ENCODE data around the gene ZNF491. TPM values are rescaled to one million over a fixed set of nuclear protein-coding genes. Genes with fewer than 3 reads are reported as not detected.
"Not testable (repeated sequence)": the region's sequence is repeated elsewhere in the genome, so short reads cannot be mapped to it uniquely, and the experiment has no call there.

The ZNF491 gene
- total and polyA plus RNA-seq, 2 of the 8 experiments (the other 6 are each of a cell fraction or from before 2014, with no cell fraction given) = 0.18 to 0.78 TPM

DNA sequence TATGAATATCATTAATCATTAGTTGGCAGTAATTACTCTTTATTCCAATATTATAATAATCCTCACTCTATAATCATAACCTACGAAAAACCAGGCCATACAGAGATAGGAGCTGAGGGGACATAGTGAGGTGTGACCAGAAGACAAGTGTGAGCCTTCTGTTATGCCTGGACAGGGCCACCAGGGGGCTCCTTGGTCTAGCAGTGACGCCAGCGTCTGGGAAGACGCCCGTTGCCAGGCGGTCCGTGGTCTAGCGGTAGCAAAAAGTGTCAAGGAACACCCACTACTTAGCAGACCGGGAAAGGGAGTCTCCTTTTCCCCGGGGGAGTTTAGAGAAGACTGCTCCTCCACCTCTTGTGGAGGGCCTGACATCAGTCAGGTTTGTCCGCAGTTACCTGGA lies 26.8 kb upstream of the ZNF491 start:
- H3K9me3 ChIP-seq (ENCODE audit: insufficient read depth in 2 of 2, low read depth in 1 of 2, low read length in 1 of 2) = peaks cover 20 to 22% of the 10 kb centered on the region in 2 experiments
- not testable (repeated sequence) for H3K36me3 ChIP-seq (ENCODE audit: control insufficient read depth in 2 of 4, insufficient read depth in 4 of 4, low read length in 3 of 4); FAIRE-seq

More for the DNA sequence above, 26.8 kb upstream of the ZNF491 start:
- H4K5ac ChIP-seq (ENCODE audit: insufficient read length, low read depth, low read length); H3K4me3 ChIP-seq (ENCODE audit: extremely low read depth in 1 of 4, insufficient read depth in 2 of 4, low read depth in 3 of 4, low read length in 4 of 4); H3K56ac ChIP-seq (replicated peaks; ENCODE audit: insufficient read length, low read depth, low read length); H4K20me1 ChIP-seq (replicated peaks in 1 of 2; ENCODE audit: control insufficient read depth in 1 of 2, insufficient read depth in 2 of 2, low read length in 2 of 2); H3K9ac ChIP-seq (replicated peaks in 1 of 4; ENCODE audit: extremely low read depth in 1 of 4, low read depth in 3 of 4, low read length in 3 of 4); H3K4ac ChIP-seq (replicated peaks; ENCODE audit: insufficient read length, low read depth, low read length); H2AK5ac ChIP-seq (ENCODE audit: low read depth, low read length); H4K8ac ChIP-seq (ENCODE audit: extremely low read depth, insufficient read depth, low read length); H2BK20ac ChIP-seq (ENCODE audit: low read length); H3K18ac ChIP-seq (ENCODE audit: extremely low read depth, low read length); H2BK5ac ChIP-seq (ENCODE audit: low read depth, low read length); H3K23me2 ChIP-seq (ENCODE audit: low read depth, low read length); H3K79me2 ChIP-seq (ENCODE audit: control insufficient read depth in 1 of 2, insufficient read depth in 2 of 2, low read length in 2 of 2); H3K27ac ChIP-seq (ENCODE audit: low read depth, low read length); H3K4me1 ChIP-seq (replicated peaks in 1 of 4; ENCODE audit: control insufficient read depth in 3 of 4, insufficient read depth in 4 of 4, low read length in 3 of 4); H3K14ac ChIP-seq (ENCODE audit: insufficient read length); H3K23ac ChIP-seq (ENCODE audit: insufficient read length); POLR2A ChIA-PET (ENCODE audit: partially characterized antibody); H3K79me1 ChIP-seq (ENCODE audit: low read depth, low read length); H2AFZ ChIP-seq (ENCODE audit: low read length); H3K4me2 ChIP-seq (ENCODE audit: insufficient read depth in 1 of 2, low read depth in 2 of 2, low read length in 2 of 2); H2BK120ac ChIP-seq (replicated peaks; ENCODE audit: low read depth, low read length); H4K91ac ChIP-seq (replicated peaks; ENCODE audit: insufficient read length, low read length); H2BK12ac ChIP-seq (ENCODE audit: low read depth, low read length); H2BK15ac ChIP-seq (ENCODE audit: low read length): not testable (repeated sequence)
- CTCF ChIA-PET (ENCODE audit: partially characterized antibody) = interaction anchor here (0.6 to 1.7 kb wide), 11 partner anchors 13 to 169 kb away, joined by 3 to 9 read pairs (median 3); no protein-coding TSS in a partner anchor
- DNase-seq (ENCODE audit: low read depth in 1 of 2, low spot score in 2 of 2) = peak in 1 of 2 experiments; percentile 75
- WGBS, 2 experiments (ENCODE audit: extremely low coverage in 1 of 2, insufficient coverage in 1 of 2, insufficient read length in 1 of 2, insufficient replicate concordance in 2 of 2, low coverage in 1 of 2, low lambda C conversion rate in 2 of 2, missing lambda C conversion rate in 1 of 2) = 60% methylated on average over 11 of the region's 11 CpGs; no CpG with 5 or more reads in 1 of the 2 experiments
- TF ChIP-seq, protein P1, sequence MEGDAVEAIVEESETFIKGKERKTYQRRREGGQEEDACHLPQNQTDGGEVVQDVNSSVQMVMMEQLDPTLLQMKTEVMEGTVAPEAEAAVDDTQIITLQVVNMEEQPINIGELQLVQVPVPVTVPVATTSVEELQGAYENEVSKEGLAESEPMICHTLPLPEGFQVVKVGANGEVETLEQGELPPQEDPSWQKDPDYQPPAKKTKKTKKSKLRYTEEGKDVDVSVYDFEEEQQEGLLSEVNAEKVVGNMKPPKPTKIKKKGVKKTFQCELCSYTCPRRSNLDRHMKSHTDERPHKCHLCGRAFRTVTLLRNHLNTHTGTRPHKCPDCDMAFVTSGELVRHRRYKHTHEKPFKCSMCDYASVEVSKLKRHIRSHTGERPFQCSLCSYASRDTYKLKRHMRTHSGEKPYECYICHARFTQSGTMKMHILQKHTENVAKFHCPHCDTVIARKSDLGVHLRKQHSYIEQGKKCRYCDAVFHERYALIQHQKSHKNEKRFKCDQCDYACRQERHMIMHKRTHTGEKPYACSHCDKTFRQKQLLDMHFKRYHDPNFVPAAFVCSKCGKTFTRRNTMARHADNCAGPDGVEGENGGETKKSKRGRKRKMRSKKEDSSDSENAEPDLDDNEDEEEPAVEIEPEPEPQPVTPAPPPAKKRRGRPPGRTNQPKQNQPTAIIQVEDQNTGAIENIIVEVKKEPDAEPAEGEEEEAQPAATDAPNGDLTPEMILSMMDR (IDR thresholded peaks at IDR 0.05; ENCODE audit: control extremely low read depth in 1 of 3, insufficient read depth in 1 of 3, low read depth in 1 of 3, low read length in 3 of 3) = peak; percentile 53 to 61 (median 58)
- TF ChIP-seq RAD21 (IDR thresholded peaks at IDR 0.05 in 1 of 2, conservative IDR thresholded peaks at IDR 0.05 in 1 of 2; ENCODE audit: low read depth in 2 of 2, low read length in 2 of 2) (peak; percentile 48 to 56), CREB1 (IDR thresholded peaks at IDR 0.05) (peak; percentile 54; the same call in 1 of the 2 replicates)
- H3K27me3 ChIP-seq (replicated peaks in 1 of 4; ENCODE audit: control insufficient read depth in 3 of 4, extremely low read depth in 1 of 4, insufficient read depth in 3 of 4, low read length in 3 of 4) = peaks cover 3 to 20% (median 15%) of the 10 kb centered on the region in 4 experiments

Data from H1 (cell line).